HG02678 (cell line): ENCODE data around the gene COL24A1.
"Not testable (repeated sequence)": the region's sequence is repeated elsewhere in the genome, so short reads cannot be mapped to it uniquely, and the experiment has no call there.

ENCODE experiments used
- ATAC-seq: cut with Tn5 transposase; IDR thresholded peaks from one replicate; pipeline ENCODE4 v1.9.1; 2021; ENCODE audit warnings: mild to moderate bottlenecking, moderate library complexity; ENCODE audit not compliant: unreplicated experiment

Gene COL24A1

DNA sequence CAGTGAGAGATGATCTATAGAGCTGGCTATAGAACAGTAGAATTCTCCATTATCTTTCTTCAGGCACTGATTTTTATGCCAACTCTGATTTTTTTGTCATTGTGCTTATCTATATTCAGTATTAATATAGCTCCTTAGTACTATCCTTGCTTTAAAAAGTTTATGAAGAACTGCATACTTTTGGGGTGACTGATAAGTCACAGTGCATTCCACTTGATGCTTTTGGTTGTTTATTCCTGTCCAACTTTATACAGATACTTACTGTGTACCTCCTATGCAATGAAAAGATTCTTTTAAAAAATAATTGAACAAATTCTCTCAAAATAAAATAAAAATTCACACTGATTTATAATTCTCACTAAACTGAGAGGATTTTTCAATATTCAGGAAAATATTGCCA, 71.6 kb downstream of the COL24A1 start:
- no peak for ATAC-seq

DNA sequence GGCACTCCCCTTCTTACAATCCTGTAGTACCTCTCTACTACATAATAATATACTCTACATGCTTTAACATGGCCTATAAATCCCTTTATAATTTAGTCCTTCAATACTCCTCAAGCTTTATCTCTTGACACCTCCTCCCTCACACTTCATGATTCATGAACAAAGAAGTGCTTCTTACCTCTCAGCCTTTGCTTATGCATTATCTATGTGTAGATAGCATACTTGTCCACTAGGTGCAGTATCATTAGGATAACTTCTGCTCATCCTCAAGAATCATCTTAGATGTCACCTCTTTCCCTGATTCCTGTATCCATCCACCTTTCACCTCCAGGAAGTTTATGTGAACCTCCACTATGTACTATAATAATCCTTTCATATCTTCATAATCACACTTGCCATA, 74.4 kb downstream of the COL24A1 start:
- ATAC-seq: peak; percentile 49

DNA sequence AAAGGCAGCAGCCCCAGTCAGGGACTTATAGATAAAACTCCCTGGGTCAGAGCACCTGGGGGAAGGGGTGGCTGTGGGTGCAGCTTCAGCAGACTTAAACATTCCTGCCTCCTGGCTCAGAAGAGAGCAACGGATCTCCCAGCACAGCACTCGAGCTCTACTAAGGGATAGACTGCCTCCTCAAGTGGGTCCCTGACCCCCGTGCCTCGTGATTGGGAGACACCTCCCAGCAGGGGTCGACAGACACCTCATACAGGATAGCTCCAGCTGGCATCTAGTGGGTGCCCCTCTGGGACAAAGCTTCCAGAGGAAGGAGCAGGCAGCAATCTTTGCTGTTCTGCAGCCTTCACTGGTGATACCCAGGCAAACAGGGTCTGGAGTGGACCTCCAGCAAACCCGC, 84.1 kb downstream of the COL24A1 start:
- ATAC-seq: not testable (repeated sequence)

DNA sequence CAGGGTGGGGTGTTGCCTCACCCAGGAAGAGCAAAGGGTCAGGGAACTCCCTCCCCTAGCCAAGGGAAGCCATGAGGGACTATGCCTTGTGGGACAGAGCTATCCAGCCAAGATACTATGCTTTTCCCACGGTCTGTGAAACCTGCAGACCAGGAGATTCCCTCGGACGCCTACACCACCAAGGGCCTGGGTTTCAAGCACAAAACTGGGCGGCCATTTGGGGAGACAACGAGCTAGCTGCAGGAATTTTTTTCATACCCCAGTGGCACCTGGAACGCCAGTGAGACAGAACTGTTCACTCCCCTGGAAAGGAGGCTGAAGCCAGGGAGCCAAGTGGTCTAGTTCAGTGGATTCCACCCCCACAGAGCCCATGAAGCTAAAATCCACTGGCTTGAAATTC, 84.7 kb downstream of the COL24A1 start:
- ATAC-seq: not testable (repeated sequence)

DNA sequence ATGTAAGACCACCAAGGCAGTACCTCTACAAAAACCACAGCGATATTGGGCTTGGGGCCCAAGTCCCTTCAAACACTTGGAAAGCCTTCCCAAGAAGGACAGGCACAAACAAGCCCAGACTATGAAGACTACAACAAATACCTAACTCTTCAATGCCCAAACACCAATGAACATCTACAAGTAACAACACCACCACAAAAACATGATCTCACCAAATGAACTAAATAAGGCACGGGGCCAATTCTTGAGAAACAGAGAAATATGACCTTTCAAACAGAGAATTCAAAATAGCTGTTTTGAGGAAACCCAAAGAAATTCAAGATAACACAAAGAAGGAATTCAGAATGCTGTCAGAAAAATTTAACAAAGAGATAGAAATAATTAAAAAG, 86.8 kb downstream of the COL24A1 start:
- ATAC-seq: no peak

DNA sequence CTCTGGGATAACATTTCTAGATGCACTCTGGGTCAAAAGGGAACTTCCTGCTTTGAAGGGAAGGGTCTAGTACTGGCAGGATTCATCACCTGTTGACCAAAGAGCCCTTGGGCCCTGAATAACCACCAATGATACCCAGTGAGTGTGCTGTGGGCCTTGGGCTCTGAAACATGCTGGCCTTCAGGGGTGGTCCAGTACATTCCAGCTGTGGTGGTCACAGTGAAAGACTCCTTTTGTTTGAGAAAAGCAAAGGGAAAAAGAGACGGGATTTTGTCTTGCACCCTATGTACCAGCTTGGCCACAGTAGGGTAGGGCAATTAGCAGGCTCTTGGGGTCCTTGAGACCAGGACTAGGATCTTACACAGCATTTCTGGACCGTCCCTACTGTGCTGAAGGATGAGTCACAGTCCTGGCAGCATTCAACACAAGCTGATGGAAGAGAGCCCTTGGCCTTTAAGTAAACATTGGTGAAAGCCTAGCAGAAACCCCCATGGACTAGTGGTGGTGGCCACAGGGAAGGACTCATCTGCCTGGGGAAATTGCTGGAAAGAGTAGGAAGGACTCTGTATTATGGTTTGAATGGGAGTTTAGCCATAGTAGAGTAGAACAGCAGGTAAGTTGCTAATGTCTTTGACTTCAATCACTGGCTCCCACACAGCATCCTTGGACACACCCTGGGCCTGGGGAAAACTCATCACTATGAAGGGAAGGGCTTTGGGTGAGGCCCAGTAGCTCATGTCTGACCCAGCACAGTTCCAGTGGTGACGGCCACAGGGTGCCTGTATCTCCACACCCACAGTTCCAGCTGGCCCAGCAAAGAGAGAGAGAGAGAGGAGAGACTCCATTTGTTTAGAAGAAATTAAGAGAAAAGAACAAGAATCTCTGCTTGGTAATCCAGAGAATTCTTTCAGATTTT, 87.5 kb downstream of the COL24A1 start:
- no peak for ATAC-seq

DNA sequence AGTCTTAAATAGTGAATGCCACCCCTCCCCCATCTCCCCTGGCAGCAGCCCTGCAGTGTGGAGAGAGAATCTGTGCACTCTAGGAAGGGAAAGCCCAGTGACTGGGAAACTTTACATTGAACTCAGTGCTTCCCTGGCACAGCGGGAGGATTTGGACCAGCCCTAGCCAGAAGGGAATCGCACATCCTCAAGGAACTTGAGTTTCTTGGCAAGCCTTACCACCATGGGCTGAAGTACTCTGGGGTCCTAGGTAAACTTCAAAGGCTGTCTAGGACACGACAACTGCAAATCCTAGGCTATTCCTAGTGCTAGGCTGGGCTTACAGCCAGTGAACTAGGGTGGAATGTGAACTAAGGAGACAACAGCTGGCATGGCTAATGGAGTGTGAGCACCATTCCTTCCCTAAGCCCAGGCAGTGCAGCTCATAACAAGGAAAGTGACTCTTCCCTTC, 88.3 kb downstream of the COL24A1 start:
- ATAC-seq: no peak

DNA sequence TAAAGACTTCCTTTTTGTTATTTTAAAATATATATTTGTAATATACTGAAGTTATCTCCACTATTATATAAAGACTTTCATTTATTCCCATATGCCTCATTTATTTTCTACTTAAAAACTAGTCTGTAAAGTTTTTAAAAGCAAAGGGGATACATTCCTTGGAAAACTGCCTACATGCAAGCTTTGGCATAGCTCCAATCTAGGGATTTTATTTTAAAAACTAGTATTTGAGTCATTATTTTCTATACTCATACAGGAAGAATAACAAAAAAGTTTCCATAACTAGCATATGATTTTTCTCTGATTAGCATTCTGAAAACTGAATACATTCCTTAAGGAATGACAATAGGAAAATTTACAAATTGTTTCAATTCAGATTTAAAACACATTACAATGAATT, 88.9 kb downstream of the COL24A1 start:
- ATAC-seq: no peak

DNA sequence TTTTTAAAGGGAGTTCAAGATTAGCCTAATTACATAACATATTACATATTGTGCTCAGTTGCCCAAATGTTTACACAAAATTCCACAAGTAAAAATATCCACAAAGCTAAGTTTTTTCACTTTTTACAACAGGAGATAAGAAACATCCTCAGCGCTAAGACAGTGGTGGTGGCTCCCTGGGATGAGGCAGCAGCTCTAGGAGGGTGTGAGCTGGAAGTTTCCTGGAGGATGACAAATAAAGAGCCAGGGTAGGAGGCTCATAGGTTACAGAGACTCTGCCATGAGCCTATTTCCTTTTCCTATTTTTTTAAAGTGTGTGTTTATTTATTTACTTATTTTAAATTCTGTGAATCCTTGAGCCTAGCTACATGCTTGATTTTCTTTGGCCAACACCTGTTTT, 91.7 kb downstream of the COL24A1 start:
- ATAC-seq: no peak

DNA sequence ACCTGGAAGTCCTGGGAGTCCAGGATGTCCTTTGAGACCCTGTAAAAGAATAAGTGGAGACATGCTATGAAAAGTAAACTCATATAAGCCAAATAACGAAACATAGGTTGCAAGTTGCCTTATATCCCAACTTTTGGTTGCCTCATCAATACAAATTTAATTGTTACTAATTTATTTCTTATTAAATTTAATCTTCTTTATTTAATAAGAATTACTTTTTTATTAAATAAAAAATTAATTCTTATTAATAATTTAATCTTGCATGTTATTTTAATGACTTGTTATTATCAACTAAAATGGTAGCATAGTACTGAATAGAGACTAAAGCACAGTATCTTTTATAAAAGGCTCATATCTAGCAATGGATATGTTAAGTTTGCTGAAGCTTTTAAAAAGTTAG, 92.9 kb downstream of the COL24A1 start:
- ATAC-seq: no peak

DNA sequence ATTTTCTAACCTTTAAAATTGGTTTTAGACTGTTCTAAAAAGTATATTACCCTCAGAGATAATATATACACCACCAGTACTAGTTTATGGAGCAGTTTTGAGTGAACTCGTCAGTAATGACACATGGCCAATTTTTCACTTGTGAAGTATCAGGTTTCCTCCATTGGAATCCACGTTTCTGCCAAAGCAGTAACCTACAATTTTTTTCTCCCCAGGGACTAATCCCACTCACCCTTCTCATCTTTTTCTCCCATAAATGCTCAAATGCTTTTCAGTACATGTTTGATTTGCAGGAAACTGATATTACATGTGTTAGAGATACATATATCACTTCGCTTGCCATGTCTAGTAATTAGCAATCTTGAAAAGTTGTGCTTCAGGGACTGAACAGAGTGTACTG, 94.1 kb downstream of the COL24A1 start:
- no peak for ATAC-seq

DNA sequence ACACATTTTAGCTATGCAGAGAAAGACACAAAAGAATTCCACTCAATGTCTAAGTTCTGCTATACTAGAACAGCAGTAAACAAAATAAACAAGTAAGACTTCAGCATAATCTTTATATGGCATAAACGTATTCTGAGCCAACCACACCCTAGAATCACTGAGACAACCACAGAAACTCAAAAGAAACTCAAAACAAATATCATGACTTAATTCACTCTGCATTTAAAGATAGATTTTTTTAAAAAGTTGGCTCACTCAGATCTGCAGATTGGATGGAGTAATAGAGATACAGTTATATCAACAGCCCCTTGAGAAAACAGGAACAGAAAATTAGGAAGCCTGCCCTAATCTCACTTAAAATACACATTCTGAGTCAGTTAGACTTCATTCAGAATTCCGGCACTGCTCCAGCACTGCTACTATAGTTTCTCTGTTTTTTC, 95.0 kb downstream of the COL24A1 start:
- ATAC-seq: no peak

DNA sequence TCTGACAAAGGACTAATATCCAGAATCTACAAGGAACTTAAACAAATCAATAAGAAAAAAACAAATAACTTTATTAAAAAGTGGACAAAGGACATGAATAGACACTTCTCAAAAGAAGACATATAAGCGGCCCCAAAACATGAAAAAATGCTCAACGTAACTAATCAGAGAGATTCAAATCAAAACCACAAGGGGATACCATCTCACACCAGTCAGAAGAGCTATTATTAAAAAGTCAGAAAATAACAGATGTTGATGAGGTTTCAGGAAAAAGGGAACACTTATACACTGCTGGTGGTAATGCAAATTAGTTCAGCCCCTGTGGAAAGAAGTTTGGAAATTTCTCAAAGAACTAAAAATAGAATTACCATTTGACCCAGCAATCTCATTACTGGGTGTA, 102.2 kb downstream of the COL24A1 start:
- ATAC-seq: no peak

DNA sequence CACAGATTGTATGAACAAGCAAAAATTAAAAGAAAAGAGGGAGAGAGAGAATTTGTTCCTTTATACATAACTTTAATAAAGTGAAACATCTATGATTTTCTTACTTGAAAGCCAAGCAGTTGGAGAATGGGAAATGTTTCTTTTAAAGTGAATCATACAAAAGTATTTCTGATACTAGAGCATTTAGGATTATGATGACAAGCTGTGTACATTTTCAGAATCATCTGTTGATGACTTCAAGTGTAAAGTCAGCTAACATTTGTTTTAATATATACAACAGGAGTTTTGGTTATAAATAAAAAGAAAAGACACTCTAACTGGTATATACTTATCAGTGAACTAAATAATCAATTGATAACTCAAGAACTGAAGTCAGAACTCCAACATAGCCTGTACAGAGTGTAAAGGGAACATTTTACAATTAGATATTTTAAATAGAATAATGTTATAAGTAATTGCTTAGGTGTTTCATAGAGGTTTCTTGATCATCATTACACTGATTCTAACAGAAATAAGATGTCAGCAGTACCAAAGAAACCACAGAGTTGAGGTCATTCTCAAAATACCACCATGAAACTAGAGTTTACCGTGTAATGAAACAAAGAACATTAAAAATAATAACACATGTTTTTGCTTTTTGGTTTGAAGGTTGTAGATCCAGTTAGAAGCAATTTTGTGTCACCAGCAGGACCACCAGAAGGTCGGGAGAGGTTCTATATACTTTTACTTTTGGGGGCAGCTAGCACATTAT, 103.4 kb downstream of the COL24A1 start:
- ATAC-seq: peak; percentile 60

DNA sequence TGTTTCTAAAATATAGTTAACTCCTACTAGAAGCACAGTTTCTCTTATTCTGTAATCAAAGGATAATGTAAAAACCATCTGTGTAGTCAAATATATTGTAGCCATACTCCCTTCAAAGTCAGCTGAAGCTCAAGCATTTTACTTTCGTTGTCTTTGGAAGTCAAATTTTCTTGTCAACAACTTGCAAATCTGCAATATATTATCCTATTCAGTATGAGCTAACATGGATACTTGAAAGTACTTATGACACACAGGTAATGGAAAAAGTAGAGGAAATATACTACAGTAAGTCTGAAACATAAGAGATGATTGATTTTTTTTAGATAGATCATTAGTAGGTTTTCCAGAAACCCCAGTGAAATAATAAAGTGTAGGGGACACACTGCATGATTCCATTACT, 121.5 kb downstream of the COL24A1 start:
- no peak for ATAC-seq

DNA sequence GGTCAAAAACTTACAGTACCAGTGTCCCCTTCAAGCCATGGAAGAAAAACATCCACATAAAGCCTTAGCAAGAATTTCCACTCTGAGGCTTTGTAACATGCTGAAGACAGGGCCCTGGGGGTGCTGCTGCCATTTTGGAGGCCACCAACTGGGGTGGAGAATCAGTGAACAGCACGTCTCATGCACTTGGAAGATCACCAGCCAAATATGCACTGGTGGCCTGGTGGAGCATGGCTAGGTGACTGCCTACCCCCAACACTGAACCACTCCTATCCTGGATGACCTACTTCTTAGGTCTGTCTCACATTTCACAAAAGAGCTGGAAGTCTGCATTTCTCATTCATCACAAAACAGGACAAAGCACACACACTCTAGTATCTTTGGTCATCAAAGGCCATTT, 126.4 kb downstream of the COL24A1 start:
- no peak for ATAC-seq

DNA sequence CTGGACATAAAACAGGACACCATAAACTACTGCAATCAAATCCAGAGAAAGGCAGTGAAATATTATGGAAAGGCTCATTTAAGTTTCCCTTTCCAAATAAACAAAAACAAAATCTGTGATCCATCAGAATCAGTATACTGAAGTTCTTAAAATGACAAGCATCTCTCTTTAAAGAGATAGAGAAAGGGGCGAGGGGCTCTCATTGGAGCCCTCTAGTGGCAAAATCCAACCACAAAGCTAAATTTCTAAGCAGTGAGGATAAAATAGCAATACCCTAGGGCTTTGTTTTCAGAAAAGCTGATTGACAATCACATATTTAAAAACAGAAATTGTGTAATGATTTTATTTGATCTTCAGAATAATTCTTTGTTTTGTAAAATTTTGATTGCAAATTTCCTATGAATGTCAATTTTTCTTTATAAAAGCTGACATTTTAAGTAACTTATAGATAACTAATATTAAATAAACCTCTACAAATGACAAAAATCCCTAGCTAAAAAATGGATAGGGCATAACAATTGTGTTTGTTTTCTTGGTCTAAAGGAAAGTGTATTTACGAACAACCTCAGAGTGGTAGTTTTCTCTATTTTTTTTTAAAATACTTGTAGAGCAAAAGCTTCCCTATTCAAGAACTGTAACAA, 138.2 kb downstream of the COL24A1 start:
- peak; percentile 74 for ATAC-seq

DNA sequence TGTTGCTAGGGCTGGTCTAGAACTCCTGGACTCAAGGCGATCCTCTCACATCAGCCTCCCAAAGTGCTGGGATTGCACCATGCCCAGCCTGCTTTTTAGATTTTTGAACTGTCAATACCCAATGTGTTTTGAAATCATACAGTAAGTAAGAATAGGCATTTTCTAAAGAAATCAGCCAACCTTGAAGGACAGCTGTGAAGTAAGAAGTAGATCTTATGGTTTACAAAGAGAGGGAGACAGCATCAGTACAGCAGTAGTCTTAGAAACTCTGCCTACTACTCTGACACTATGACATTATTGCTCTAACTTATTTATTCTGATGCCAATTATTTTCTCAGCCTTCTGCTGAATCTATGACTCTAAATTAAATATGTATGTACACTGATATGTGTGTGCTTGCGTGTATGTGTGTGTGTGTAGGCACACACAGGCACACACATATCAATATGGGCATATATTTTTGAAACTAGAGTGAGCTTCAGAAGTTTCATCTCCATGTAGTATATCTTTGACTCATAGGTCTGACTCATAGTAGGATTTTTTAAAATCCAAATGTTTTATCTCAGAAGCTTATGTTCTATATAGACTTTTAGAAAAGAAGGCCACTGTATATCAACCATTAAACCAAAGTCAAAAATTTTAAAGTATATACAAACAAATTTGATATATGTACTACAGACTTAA, 140.4 kb downstream of the COL24A1 start:
- peak; percentile 49 for ATAC-seq

DNA sequence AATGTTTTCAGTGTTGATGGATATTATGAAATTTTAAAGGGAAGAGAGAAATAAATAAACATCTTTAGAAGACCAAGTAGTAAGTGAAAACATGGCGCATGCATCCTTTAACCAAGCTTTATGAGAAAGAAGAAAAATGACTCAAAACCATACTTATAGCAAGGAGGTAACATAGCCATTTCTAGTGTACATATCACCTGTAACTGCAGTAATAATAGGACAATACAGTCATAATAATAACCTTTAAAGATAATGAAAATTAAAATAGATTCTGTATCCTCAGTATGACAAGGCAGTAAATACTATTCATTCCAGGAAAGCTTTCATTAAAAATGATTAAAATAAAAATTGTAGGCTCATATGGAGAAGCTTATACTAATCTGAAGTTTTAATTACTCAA, 141.2 kb downstream of the COL24A1 start:
- ATAC-seq: no peak

DNA sequence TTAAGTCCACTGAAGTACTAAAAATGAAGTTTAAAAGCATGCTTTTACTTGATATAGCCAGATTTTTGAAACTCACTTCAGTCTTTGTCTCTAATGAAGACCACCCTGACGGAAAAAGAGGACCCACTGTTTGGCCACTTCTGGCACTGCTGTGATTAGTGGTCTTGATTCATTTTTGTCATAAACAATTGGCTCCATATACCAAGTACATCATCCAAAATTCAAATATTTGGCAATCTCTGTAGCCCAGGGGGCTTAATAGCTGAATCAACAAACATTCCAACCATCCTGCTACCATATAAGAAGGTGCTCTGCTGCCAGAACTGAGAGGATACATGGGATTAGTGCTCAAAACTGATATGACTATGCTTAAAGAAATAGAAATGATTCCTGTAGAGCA, 156.0 kb downstream of the COL24A1 start:
- no peak for ATAC-seq
